T-helper 1 cell treated with Interleukin-12 subunit alpha and Interleukin-12 subunit beta and Interleukin-4 antibody, amounts not matched to agents 30 ng/mL and 1 ng/mL, for 36 hours (primary cell): ENCODE data around the gene NFAM1. TPM values are rescaled to one million over a fixed set of nuclear protein-coding genes. Genes with fewer than 3 reads are reported as not detected.

ENCODE experiments used
- intact Hi-C: fragments of 100-400 bp; cut with micrococcal nuclease; formaldehyde crosslinking; loops from one replicate; pipeline ENCODE4 v1.15.1; 2024
- total RNA-seq: library from RNA; stranded (reverse); gene quantifications from 2 replicates; pipeline ENCODE4 v1.2.3, GENCODE V29; 2022

Gene NFAM1
- total RNA-seq, 1 donor from 2014 or later: 0.81 TPM

DNA sequence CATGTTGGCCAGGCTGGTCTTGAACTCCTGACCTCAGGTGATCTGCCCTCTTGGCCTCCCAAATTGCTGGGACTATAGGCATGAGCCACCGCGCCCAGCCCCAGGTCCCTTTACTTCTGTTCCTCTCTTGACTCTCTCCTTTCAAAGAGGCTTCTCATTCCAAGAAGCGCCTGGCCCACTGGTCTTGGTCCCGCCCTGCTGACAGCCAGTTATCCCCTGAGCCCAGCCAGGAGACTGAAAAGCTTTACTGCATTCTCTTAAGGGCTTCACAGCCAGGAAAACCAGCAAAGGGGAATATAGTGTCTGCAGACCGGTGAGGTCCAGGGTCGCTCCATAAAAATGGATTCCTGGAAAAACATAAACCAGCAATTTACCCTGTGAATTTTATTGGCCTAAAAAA is 68.3 kb downstream of the NFAM1 start:
- intact Hi-C loops: no loop called here

DNA sequence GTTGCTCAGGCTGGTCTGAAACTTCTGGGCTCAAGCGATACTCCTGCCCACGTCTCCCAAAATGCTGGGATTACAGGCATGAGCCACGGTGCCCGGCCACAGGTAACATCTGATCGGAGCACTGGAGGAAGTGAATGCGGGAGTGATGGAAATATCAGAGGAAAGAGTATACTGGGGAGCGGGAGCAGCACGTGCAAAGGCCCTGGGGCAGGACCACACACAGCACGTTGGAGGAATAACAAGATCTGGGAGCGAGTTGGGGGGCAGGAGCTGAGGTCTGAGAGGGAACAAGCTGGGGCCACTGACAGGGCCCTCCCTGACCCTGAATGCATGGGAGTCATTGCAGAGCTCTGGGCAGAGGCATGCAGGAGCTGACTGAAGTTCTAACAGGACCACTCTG is 70.7 kb downstream of the NFAM1 start:
- intact Hi-C loops: no loop called here

DNA sequence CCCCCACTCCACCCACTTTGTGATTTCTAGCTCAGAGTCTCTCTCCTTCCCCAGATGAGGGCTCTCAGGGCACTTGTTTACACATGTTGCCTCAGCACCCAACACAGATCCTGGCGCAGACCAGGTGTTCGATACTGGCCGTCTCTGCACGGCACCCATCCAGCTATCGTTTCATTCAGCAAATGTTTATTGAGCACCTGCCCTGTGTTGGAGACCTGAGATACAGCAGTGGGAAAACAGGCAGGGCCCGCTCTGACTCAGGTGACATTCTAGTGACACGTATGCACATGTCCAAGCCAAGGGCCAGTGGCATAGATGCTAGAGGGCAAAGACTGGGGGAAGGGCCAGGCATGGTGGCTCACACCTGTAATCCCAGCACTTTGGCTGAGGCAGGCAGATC is 71.9 kb downstream of the NFAM1 start:
- intact Hi-C loops: no loop called here

DNA sequence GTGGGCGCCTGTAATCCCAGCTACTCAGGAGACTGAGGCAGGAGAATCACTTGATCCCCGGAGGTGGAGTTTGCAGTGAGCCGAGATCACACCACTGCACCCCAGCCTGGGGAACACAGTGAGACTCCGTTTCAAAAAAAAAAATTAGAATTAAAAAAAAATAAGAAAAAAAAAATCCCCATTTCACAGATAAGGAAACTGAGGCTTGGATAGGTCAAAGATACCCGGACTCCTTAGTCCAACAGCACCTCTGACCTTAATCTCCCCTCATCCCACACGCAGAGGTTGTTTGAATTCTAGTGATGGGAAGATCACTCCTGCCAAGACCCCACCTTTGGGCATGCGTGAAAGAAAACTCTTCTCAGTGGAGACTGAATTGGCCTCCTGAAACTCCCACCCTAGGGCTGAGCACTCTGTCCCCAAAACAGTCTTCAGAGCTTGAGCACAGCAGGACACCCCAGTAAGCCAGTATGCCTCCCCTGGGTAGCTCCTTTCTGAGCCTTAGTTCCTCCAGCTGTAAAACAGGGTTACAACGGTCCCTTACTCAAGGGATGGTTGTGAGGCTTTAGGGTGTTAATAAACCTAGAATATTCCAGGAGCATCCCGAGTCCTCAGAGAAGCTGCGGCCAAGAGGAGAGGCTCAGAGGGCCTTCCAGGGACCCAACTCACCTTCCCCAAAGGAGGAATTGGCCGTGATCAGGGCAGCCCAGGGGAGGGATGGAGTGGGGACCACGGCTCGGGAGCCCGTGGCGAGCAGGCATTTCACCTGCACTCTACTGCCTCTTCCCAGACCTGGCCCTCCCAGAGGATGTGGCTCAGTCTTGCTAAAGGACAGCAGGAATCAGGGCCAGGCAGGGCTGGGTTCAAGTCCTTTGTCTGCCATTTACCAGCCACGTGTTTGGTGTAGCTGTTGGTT is 73.3 kb downstream of the NFAM1 start:
- intact Hi-C loops: no loop called here

DNA sequence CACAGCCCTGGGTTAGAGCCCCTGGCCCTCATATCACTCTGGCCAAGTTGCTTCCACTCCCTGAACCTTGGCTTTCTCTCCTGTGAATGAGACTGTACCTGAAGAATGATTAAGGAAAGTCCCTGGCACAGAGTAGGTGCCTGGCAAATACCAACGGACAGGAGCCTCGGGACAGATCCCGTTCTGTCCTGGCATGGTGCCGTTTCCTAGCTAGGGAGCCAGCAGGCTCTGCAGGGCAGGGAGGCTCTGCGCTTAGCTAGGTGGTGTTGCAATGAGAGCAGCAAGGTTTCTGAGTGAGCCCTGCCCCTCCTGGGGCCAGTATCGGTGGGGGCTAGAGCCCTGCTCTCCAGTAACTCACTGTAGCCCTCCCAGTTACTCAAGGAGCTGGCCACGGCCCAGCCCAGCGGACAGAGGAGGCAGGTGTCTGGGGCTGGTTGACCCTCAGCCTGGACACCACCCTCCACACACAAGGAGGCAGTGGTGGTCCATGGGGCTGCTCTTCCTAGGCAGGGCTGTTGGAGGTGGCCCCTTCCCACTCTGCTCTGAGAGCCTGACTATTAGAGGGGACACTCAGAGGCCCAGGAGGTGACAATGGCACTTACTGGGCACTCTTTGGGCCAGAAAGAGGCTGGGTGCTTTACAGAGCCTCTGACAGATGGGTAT is 74.4 kb downstream of the NFAM1 start:
- intact Hi-C loops: no loop called here

DNA sequence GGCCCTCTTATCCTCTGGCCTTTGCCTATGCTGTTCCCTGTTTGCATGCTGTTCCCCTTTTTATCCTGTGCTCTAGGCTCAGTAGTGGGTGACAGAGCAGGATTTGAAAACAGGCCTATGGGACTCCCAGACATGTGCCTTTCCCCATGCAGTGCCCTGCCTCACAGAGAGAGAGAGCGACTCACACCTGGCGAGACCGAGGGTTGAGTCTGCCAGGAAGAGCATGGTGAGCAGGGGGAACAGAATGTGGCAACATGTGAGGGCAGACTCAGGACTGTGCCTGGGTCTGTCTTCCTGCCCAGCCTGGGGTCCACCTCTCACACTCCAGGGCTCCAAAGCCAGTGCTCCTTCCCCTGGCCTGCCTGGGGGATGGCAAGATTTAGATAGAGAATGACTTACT is 75.0 kb downstream of the NFAM1 start:
- intact Hi-C loops: no loop called here

DNA sequence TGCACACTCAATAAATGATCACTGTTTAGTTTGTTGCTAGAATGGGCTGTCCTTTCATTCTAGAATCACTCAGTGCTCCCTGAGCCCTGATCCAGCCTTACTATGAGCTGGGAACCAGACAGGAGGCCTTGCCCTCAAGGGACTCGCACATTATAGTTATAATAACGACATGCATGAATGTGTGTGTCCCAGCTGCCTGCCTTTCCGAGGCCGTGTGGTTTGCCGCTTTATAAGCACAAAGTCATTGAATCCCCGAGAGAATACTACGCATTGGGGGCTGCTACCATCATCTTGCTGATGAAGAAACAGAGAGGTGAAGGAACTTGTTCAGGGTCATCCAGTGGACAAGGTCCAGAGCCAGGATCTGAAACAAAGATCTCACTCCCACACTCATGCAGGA is 75.7 kb downstream of the NFAM1 start:
- intact Hi-C loops: no loop called here

DNA sequence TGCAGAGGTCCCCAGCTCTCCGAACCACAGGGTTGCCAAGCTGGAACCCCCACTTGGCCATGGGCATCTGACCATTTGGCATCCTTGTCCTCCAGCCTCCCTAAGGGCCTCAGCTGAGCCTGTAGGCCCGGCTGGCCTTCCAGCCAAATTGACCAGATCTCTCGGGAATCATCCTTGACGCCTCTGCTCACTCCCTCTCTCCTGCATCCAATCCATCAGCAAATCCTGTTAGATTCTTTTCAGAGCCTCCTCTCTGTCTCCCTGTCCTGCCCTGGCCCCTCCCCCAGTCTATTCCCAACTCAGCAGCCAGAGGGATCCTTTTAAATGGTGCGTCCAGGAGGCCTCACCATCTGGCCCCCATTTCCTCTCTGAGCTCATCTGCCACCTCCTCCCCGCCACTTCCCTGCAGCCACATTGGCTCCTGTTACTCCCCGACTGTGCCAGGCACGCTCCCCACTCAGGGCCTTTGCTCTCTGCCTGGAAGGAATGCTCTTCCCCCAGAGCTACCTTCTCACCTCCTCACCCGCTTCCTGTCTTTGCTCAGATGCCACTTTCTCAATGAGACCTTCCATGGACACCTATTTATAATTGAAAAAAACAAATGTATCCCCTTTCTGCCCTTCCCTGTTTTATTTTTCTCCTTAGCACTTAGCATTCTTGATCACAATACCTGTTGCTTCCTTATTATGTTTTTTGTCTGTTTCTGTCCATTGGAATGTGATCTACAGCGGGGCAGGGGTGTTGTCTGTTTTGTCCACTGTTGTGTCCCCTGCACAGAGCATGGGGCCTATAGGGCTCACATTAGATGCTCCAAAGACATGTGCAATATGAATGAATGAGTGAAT is 78.1 kb downstream of the NFAM1 start:
- intact Hi-C loops: no loop called here

DNA sequence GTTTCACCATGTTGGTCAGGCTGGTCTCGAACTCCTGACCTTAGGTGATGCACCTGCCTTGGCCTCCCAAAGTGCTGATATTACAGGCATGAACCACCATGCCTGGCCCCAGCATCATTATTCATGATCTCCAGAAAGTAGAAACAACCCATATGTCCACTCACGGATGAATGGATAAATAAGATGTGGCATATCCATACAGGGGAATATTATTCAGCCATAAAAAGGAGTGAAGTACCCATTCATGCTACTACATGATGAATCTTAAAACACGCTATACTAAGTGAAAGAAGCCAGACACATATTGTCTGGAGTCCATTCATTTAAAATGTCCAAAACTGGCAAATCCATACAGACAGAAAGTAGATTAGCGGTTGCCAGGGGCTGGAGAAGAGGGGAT is 81.8 kb downstream of the NFAM1 start:
- intact Hi-C loops: no loop called here

DNA sequence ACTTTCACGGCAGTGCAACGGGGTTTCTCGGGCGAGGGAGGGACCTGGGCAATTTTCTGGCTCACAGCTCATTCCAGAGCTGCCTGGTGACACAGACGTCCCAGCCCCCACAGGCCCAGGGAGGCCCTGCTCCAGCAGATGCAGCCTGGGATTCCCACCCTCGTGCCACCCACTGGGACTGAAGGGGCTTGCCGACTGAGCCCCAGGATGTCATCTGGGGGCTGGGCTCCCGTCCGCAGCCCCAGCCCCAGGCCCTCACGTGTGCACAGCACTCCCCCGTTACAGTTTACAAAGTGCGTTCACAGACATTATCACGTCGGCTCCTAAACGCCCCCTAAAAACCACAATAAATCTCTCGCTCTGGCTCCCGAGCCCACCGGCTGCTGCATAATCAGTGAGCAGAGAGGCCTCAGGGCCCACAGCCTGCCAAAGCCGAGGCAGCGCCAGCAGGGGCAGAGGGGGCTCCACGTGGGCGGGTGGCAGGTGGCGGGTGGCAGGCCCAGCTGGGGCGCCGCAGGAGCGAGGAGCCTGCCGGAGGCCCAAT is 84.8 kb downstream of the NFAM1 start:
- intact Hi-C loops: no loop called here

DNA sequence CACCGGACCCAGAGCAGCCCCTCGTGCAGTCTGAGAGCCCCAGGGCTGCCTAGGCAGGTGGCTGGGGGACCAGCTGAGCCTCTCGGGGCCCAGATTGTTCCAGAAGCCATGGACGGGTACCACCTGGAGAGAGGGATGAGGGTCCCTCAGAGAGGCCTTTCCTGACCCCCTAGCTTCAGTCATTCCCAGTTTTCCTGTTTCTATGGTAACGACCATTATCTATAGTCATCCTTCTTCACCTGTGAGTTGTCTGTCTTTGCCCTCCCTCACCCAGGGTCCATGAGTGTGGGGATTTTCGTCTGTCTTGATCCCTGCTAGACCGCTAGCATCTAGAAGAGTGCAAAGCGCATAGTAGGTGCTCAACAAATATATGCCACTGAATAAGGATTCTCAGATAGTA is 85.5 kb downstream of the NFAM1 start:
- intact Hi-C loops: no loop called here

DNA sequence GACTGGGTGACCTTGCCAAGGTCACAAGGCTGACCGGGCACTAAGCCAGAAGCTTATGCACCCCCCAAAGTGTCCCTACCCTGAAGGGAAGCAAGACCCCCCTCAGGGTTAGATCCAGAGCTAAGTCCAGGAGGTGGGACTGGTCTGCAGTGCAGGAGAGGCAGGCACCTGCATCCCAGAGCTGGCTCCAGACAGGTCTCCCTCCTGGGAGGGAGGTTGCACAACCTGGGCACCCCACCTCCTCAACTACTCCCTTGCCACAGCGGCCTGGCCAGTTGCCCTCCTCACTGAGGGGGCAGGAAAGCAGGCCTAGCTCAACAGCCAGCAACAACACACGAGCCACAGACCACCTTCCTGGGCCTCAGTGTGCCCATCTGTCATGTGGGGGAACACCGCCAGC is 86.7 kb downstream of the NFAM1 start:
- intact Hi-C loops: no loop called here

DNA sequence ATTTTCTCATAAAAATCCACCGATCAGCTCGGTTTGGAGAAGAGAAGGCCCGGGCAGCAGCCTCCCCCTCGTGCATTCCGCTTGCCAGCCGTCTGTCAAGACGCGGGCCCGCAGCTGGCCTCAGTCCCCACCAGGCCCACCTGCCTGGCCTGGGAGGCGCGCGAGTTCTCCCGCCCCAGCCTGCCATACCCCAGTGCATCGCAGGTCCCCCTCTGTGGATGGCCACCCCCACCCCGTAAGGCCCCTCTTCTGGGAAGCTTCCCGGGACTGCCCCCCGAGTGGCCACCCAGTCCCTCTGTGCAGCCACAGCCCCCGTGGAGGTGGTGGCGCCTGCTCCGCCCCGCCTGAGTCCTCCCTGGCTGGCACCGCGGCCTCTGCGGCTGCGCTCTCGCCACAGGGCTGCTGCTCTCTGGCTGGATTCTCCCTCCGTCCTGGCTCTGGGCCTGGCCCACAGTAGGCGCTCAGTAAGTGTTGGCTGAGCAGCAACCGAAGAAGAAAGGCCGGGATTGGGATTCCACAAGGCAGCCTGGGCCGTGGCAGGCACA is 87.8 kb downstream of the NFAM1 start:
- intact Hi-C loops: no loop called here

DNA sequence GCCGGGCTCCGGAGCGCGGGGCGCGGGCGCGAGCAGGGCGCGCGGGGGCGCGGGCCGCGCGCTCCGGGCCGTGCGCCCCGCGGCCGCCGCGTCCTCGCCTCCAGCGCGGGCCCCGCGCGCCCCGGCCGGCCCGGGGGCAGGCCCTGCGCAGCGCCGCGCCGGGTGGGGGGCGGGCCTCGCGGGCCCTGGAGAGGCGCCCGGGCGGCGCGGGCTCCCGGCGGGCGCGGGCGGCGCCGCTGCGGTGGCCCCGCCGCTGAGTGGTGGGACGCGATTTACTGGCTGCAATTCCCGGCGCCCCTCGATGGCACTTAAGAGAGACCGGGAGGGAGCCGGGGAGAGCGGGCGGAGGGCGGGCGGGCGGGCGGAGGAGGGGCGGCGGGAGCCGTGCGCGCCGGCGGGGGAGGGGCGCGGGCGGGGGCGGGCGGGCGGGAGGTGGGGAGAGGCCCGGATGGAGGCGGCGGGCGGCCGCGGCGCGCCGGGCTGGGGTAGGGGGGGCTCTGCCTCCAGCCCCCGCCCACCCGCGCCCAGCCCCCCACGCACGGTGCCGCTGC is 88.6 kb downstream of the NFAM1 start:
- intact Hi-C loops: no loop called here

DNA sequence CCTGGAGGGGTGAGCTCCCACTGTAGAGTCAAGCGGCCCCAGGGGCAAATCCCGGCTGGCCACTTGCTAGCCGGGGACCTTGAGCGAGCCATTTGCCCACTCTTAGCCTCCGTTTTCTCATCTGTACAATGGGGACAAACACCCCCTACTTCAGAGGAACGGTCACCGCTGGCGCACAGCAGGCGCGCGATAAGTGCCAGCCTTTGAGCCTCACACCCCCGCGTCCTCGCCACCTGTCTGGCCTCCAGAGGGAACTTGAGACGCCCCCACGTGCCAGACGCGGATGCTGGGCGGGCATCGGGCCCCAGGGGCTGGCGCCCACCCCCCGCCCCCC is 89.1 kb downstream of the NFAM1 start:
- intact Hi-C loops: no loop called here

DNA sequence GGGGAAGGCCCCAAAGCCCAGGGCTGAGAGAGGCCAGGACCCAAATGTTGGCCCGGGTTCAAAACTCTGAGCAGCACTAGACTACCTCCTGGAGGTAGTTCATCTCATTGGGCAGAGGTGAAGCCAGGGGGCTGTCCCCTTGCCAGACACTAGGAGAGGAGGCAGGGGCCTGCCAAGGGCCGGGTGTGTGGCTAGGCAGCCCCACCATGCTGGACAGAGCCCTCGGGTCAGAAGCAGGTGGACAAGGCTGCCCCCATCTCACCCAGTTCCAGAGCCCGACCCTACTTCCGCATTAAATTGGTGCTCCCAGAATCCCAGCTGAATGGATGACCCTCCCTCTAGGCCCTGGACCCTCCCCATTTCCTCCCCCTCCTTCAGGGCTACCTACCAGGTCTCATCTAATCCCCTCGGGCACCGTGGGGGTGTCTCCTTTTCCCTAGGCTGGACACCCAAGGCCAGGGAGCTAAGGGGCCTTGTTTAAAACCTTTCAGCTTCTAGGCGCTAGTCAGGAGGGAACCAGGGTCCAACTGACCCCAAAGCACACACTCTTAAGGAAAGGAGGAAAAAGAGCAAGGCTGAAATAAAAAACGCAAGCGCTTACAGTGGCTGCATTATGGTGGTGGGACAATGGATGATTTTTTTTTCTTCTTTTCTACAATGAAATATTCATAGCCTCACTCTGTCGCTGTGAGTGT is 89.6 kb downstream of the NFAM1 start:
- intact Hi-C loops: no loop called here

DNA sequence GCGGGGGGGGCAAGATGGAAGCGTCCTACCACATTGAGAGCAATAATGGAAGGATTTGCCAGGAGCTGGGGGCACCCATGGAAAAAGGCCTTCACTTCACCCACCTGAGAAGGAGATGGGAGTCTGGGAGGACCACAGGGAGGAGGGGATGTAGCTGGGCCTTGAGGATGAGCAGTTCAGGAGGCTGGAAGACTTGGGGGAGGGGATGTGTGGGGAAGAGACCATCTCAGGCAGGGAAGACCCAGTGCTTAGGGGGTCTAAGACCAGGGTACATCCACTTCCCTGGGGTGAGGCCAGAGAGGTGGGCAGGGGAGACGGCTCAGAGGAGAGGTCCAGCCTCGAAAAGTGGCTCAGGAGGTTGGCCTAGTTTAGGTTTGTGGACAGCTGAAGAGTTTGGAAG is 90.4 kb downstream of the NFAM1 start:
- intact Hi-C loops: no loop called here

DNA sequence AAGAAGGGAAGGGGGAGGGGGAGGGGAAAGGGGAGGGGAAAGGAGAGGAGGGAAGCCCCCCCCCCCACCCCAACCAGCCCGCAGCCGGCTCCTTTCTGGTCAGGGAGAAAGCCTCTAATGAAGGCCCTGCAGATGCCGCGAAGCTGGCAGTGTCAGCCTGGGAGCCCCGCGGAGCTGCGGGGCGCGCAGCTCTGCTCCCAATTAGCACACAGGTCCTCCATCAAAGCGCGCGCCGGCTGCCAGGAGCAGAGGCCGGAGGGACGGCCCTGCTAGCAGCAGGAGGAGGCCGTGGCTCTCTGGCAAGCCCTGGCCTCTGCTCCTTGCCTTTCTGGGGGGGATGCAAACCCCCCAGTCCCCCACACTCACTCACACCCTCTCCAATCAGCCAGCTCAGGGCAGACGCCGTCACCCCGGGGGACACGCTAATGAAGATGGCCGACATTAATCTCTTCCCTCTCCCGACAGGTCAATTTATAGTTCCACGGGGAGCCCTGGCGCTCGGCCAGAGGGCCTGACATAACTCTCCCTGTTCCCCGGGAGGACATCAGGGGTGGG is 91.3 kb downstream of the NFAM1 start:
- intact Hi-C loops: no loop called here

DNA sequence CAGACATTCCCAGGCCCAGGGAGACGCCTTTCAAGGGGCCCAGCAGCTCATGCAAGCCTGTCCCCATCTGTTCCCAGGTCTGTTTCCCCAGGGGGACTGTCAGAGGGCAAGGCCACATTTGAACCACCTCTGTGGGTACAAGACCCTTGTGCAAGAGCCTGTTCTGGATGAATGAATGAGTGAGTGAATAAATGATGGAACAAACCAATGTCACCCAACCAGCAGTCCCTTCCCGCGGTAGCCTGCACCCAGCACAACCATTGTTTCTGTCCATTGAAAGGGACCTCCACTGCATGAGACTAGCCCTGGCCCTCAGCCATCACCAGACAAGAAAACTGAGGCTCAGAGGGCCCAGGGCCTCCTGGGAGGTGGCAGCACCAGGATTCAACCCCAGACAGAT is 92.1 kb downstream of the NFAM1 start:
- intact Hi-C loops: no loop called here

DNA sequence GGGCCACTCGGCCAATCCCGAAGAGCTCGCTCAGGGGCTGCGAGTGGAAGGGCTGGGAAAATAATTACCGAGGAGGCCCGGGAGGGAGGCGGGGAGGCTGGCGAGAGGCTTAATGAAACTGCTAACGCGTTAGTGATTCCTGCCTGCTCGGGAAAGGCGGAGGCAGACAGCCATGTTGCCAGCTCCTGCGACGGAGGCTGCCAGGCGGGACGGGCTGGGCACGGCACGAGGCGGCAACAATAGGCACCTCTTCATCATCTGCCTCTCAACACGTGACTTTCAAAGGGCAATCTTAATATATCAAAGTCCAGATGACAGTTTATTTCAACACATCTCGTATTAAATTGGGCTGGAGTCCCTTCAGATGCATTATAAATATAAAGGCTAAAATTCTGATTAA is 93.7 kb downstream of the NFAM1 start:
- intact Hi-C loops: no loop called here
